Adipose tissue (tissue), 3 donors: ENCODE results near the gene RBM44. TPM values are rescaled to one million over a fixed set of nuclear protein-coding genes. Genes with fewer than 3 reads are reported as not detected.

ENCODE experiments used
- H3K27ac ChIP-seq: one replicate; pipeline ENCODE4 v1.5.1; 2013; ENCODE audit warnings: low read depth, low read length
- WGBS, 3 donors: extraction: QIAGEN DNeasy Blood & Tissue Kit; methylation state at CpG; one replicate each; pipeline ENCODE4 v1.1.7; 2013; 5-methylcytosine and 5-hydroxymethylcytosine counted together
- polyA plus RNA-seq, 3 donors: library from polyadenylated mRNA; stranded (reverse); fragments of 200-250 nt; gene quantifications; one replicate each; pipeline ENCODE4 v1.2.3, GENCODE V29; 2013
- donor health status: healthy with polysubstance abuse.
- donor health status: Bipolar disorder and iron deficiency.
- donor health status: healthy.

Gene RBM44
- polyA plus RNA-seq, 3 donors: 0.12 to 1.7 (median 0.34) TPM

- H3K27ac ChIP-seq: no peak overlapping the region
- 92 to 95% (median 94%) methylated on average over 23 of the region's 23 CpGs for WGBS, 3 donors
These were observed 78.4 kb downstream of the RBM44 start for GRCh38 chr2:237876951-237877491.

GRCh38 chr2:237877576-237878307, 79.2 kb downstream of the RBM44 start:
- 94 to 95% (median 94%) methylated on average over 25 of the region's 25 CpGs for WGBS, 3 donors
- no peak overlapping the region for H3K27ac ChIP-seq

DNA sequence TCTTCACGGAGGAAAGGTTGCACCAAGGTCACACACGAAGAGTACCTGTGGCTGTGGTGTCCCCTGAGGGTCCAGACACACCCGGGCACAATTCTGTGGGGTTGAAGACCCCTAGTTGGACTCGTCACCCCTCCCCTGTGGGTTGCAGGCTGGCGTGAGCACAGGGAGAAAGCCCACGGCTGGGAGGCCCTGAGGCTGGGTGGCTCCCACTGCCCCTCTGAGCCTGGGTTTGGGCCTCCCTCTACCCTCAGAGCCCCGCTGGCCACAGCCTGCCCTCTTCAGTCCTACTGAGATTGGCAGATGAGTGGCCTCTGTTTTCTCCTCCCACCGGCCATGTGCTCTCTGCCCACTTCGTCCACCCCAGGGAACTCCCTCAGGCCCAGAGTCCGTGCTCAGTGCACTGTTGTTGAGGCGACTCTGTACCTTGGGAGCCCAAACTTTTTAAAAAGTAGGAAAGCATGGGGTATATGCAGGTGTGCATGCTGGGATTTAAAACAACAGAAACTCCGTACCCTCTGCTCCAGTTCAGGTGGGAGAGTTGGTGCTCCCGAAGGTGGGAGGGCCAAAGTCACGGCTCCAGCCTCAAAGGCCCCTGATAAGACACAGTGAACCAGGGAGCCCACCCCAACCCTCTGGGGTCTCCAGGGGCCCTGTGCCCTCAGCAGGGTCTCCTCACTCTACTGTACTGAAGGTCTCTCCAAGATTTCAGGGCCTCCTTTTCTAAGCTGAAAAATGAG, 79.9 kb downstream of the RBM44 start:
- H3K27ac ChIP-seq: no peak overlapping the region
- 89 to 91% (median 91%) methylated on average over 13 to 14 of the region's 14 CpGs for WGBS, 3 donors

- no peak overlapping the region for H3K27ac ChIP-seq
These were observed 80.5 kb downstream of the RBM44 start for GRCh38 chr2:237879058-237879430.

DNA sequence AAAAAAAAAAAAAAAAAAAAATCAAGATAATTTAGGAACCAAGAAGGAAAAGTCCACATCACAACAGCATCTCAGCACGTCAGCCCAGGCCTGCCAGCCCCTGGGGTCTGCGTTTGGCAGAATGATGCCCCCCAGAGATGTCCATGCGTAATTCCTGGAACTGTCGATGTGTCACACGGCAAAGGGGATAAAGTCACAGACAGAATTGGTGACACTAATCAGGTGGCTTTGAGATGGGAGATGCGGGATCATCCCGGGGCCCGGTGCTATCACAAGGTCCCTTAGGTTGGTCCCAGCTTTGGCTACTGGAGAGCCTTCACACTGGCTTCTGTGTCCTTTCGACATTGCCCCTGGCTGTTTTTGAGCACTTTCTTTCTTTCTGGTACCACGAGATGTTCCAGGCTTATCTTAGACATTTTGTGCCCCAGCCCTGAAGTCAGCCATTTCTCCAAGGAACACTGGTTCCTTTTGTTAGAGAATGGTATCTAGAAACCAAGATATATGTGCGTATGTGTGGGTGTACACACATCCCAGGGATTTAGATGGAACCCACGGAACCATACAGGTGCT, 81.5 kb downstream of the RBM44 start:
- 95 to 97% (median 97%) methylated on average over 12 of the region's 12 CpGs for WGBS, 3 donors
- H3K27ac ChIP-seq: no peak overlapping the region

More at GRCh38 chr2:237879058-237879430, 80.5 kb downstream of the RBM44 start:
- WGBS, 3 donors: 83 to 94% (median 89%) methylated on average over 5 of the region's 5 CpGs

- H3K27ac ChIP-seq: no peak overlapping the region
- 68 to 95% (median 85%) methylated on average over 20 of the region's 20 CpGs for WGBS, 3 donors
These were observed 84.2 kb downstream of the RBM44 start for GRCh38 chr2:237882510-237883481.

- H3K27ac ChIP-seq: no peak overlapping the region
- 93 to 97% (median 95%) methylated on average over 10 of the region's 10 CpGs for WGBS, 3 donors
These were observed 85.4 kb downstream of the RBM44 start for GRCh38 chr2:237883951-237884446.

- WGBS, 3 donors: 79 to 90% (median 84%) methylated on average over 13 of the region's 13 CpGs
- H3K27ac ChIP-seq: no peak overlapping the region
These were observed 86.1 kb downstream of the RBM44 start for GRCh38 chr2:237884681-237885080.

DNA sequence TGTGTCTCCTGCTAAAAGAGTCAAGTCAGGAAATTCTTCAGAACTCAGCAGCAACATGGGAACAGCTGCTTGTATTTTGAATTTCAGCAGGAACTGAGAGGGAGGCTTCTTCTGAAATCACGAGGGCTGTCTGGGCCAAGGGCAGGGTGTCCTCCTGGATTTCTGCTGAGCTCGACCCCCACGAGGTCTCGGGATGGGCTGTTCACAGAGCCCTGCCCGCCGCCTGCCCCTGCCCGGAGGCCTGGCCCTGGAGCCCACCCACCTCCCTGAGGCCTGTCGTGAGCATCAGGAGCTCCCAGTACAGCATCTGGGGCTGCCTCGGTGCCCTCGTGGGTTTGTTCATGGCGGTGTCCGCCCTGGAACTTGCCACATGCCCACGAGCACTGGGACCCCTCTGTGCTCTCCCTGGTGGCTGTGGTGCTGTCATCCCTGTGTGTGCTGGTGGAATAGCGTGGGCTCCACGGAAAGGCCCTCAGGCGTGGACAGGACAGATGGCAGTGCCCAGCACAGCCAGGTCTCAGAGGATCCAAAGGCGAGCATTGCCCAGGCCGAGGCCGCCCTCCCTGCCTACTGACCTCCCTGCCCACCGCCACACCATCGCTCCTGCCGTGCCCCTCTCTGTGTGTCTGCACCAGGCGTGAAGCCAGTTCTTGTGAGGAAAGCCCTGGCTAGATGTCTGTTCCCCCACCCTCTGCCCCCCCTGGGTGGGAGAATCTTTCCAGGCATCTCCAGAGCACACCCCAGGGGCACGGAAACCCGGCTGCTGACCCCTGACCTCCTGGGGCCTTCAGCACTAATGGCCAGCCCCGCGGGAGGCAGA, 86.7 kb downstream of the RBM44 start:
- H3K27ac ChIP-seq: no peak overlapping the region
- 78 to 79% (median 78%) methylated on average over 27 of the region's 27 CpGs for WGBS, 3 donors

DNA sequence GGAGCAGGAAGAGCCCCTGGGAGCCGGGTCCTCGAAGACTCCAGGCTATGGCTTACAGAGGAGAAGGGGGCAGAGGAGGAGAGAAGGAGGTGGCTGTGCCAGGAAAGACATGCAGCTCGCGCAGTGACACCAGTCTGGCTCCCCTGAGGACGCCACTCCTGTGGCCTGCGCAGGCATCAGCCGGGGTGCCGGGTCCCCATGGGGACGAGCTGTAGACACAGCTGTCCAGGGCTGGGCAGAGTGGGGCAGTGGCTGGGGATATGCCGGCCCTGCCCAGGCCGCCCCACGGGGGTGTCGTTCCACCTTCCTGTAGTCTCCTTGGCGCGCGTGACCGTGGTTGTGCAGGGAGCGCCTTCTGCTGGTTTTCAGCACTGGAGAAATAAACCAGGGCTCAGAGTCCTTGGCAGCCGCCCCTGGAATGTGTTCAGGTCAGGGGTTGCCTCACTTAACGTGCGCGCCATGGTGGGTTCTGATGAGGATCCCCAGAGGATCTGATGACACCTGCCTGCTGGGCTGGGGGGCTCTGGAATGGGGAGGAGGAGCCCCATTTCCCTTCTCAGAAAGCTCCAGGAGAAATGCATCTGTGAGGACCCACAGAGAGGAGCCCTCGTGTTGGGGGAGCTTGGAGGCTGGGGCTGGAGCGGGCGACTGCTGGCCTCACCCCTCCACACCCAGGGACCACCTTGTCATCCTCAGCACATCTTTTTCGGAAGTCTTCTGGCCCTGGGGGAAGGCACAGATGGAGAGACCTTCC, 87.5 kb downstream of the RBM44 start:
- 62 to 80% (median 77%) methylated on average over 24 to 26 of the region's 26 CpGs for WGBS, 3 donors
- no peak overlapping the region for H3K27ac ChIP-seq

DNA sequence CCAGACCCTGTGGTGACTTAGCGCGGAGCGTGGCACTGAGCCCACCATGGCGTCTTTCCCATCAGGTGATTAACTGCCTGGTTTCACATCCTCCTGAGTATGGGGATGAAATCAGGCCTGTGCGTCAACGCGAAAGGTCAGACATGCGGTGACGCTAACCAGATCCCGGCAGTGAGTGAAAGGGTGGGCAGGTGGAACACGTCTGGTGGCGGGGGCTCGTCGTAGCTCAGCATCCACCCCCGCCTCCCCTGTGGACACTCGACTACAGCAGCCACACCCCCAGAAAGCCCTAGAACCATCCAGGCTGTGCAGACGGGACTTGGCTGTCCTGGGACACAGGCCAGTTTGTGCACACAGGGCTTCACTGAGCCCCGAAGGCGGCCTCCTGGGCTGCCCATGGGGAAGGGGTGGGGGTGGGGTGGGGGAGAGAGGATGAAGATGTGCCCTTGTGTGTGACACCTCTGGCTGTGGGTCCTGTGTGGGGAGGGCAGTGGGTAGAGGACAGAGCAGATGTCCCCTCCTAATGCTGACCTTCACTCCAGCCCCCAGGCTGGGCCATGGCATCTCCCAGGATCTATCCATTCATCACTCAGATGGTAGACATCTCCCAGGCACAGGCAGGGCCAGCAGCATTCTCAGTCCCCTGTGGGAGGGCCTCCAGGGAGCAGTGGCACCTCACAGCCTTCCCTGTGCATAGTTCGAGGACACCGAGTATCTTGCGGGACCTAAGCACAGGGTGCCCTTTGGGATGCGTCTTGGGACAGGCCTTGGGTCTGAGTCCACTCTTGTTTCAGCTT, 88.3 kb downstream of the RBM44 start:
- 68 to 75% (median 72%) methylated on average over 23 of the region's 23 CpGs for WGBS, 3 donors
- H3K27ac ChIP-seq: no peak overlapping the region

- H3K27ac ChIP-seq: no peak overlapping the region
- WGBS, 3 donors: 34 to 48% (median 38%) methylated on average over 2 of the region's 2 CpGs
These were observed 89.8 kb downstream of the RBM44 start for GRCh38 chr2:237888389-237888788.

DNA sequence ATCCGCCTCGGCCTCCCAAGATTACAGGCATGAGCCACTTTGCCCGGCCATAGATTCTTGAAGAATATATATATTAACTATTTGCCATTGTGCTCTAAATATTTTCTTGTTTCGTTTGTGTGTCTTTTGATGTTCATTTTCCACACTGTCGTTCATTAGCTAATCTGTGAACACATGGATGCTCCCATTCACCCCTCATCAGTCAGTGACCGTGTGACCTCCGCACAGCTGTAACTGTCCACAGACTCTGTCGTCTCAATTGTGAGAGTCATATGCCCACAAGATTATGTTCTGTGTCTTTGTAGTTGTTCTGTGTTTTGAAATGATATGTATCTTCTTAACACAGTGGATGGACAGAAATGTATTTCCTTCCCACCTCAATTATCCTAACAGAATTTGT, 90.4 kb downstream of the RBM44 start:
- H3K27ac ChIP-seq: no peak overlapping the region
- 87 to 93% (median 92%) methylated on average over 8 of the region's 8 CpGs for WGBS, 3 donors

DNA sequence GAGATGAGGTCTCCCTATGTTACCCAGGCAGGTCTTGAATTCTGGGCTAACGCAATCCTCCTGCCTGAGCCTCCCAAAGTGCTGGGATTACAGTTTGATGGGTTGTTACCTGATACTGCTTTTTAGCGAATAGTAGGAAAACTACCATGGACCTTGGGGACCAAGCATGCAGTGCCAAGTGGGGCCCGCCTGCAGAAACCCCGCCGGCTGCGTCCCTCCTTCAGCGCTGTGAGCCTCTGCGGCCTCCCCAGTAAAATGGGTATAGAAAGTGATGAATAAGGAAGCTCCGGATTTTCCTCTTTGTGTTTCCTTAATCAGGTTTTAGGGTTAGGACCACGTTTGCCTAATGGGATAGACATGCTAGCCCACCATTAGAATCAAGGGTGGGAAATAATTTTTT, 91.2 kb downstream of the RBM44 start:
- no peak overlapping the region for H3K27ac ChIP-seq
- WGBS, 3 donors: 96 to 98% (median 97%) methylated on average over 10 of the region's 10 CpGs
